ENCODE data around the gene CLEC2L. TPM values are rescaled to one million over a fixed set of nuclear protein-coding genes. Genes with fewer than 3 reads are reported as not detected.

CLEC2L gene
- total RNA-seq, 1 donor from 2014 or later = not detected

- POLR2A ChIA-PET = interaction anchor here (0.7 kb wide), 1 partner anchor 113 kb away, joined by 3 read pairs; no protein-coding TSS in a partner anchor
- H3K36me3 Mint-ChIP-seq (ENCODE audit: low read depth) = peaks cover 53% of the 10 kb centered on the region
- intact Hi-C loops (cut with micrococcal nuclease) = no loop called here
- H3K4me1 Mint-ChIP-seq = no peaks in the 10 kb centered on the region
- no peak overlapping the region for H3K4me3 Mint-ChIP-seq
- ATAC-seq (ENCODE audit: low read depth) (no peak), DNase-seq (no peak)
- H3K9me3 Mint-ChIP-seq = no peaks in the 10 kb centered on the region
- no peak overlapping the region for H3K27ac Mint-ChIP-seq
- H3K27me3 Mint-ChIP-seq = no peaks in the 10 kb centered on the region
- TF ChIP-seq CTCF (IDR thresholded peaks at IDR 0.05) = no peak
- CTCF ChIA-PET = interaction anchor here (1.3 kb wide), 1 partner anchor 13 kb away, joined by 4 read pairs; no protein-coding TSS in a partner anchor
These were observed 66.0 kb downstream of the CLEC2L start for GRCh38 chr7:139589474-139589873.

GRCh38 chr7:139591550-139592195 is 68.2 kb downstream of the CLEC2L start:
- no peak overlapping the region for H3K27ac Mint-ChIP-seq
- CTCF ChIA-PET = no interaction called here
- no peak for ATAC-seq (ENCODE audit: low read depth)
- H3K4me3 Mint-ChIP-seq = no peak overlapping the region
- intact Hi-C loops (cut with micrococcal nuclease) = no loop called here
- no peaks in the 10 kb centered on the region for H3K4me1 Mint-ChIP-seq
- H3K36me3 Mint-ChIP-seq (ENCODE audit: low read depth) = peaks cover 66% of the 10 kb centered on the region
- no peaks in the 10 kb centered on the region for H3K9me3 Mint-ChIP-seq
- no peak for DNase-seq
- POLR2A ChIA-PET = no interaction called here
- no peak for TF ChIP-seq CTCF (IDR thresholded peaks at IDR 0.05)
- H3K27me3 Mint-ChIP-seq = no peaks in the 10 kb centered on the region

- TF ChIP-seq CTCF (IDR thresholded peaks at IDR 0.05) = no peak
- H3K4me3 Mint-ChIP-seq = no peak overlapping the region
- no peaks in the 10 kb centered on the region for H3K4me1 Mint-ChIP-seq
- no peaks in the 10 kb centered on the region for H3K9me3 Mint-ChIP-seq
- H3K27me3 Mint-ChIP-seq = no peaks in the 10 kb centered on the region
- no peak overlapping the region for H3K27ac Mint-ChIP-seq
- CTCF ChIA-PET = no interaction called here
- POLR2A ChIA-PET = no interaction called here
- DNase-seq (no peak), ATAC-seq (ENCODE audit: low read depth) (no peak)
- peaks cover 75% of the 10 kb centered on the region for H3K36me3 Mint-ChIP-seq (ENCODE audit: low read depth)
- intact Hi-C loops (cut with micrococcal nuclease) = no loop called here
These were observed 69.4 kb downstream of the CLEC2L start for GRCh38 chr7:139592801-139593461.

- Mint-ChIP-seq H3K27ac (no peak overlapping the region), H3K27me3 (no peaks in the 10 kb centered on the region), H3K4me3 (no peak overlapping the region), H3K9me3 (no peaks in the 10 kb centered on the region), H3K36me3 (ENCODE audit: low read depth) (peaks cover 72% of the 10 kb centered on the region), H3K4me1 (no peaks in the 10 kb centered on the region)
- ChIA-PET POLR2A (no interaction called here), CTCF (no interaction called here)
- TF ChIP-seq CTCF (IDR thresholded peaks at IDR 0.05) = no peak
- ATAC-seq (ENCODE audit: low read depth) (no peak), DNase-seq (no peak)
- intact Hi-C loops (cut with micrococcal nuclease) = no loop called here
These were observed 70.6 kb downstream of the CLEC2L start for GRCh38 chr7:139594090-139594489.

Other genes with a start within 250 kb of the CLEC2L start
- 8.6 and 11.8 TPM in 2 replicates for gene FMC1, start 182.3 kb upstream of the CLEC2L start, total RNA-seq
- gene LUC7L2, start 163.8 kb upstream of the CLEC2L start, total RNA-seq = 94.0 and 118 TPM in 2 replicates
- gene KLRG2, start 40.0 kb upstream of the CLEC2L start, total RNA-seq = 0.17 TPM in 1 of 2 replicates, not detected in the other

Data from activated B cell treated with CpG ODN at 0.5 μM for 24 hours (primary cell).